K562 (cell line): ENCODE measurements around the gene FTL. TPM values are rescaled to one million over a fixed set of nuclear protein-coding genes. Genes with fewer than 3 reads are reported as not detected.

Experiments
- ARNT ChIP-seq, 2 experiments: fragments of 450-650 bp; IDR thresholded peaks; 2 replicates each; pipeline ENCODE4 v1.6.1; 2016; ENCODE audit warnings: mild to moderate bottlenecking in 1 of 2
- CEBPG ChIP-seq, 3 experiments: fragments of 200-800 bp in 1 of 3; sonication (Bioruptor generic) in 1 of 3; sonication (generic) in 1 of 3; formaldehyde crosslinking in 1 of 3; IDR thresholded peaks in 2 of 3; conservative IDR thresholded peaks in 1 of 3; 2 replicates each; pipeline versions ENCODE4 v1.6.1 to v1.8.0; 2016 to 2022; ENCODE audit warnings: missing compliant biosample characterization in 2 of 3, missing genetic modification characterization in 2 of 3, mild to moderate bottlenecking in 1 of 3, missing genetic modification reagents in 1 of 3
- CHCHD3 ChIP-seq: fragments of 250-450 bp; sonication (Bioruptor Pico); IDR thresholded peaks from 2 replicates; pipeline ENCODE4 v2.1.2; 2022; ENCODE audit warnings: mild to moderate bottlenecking
- EZH2 ChIP-seq: IDR thresholded peaks from 2 replicates; pipeline ENCODE4 v1.6.1; 2012; ENCODE audit warnings: low read depth, mild to moderate bottlenecking, inconsistent platforms, low read length, borderline replicate concordance
- HCFC1 ChIP-seq: IDR thresholded peaks from 2 replicates; pipeline ENCODE4 v1.6.1; 2012; ENCODE audit warnings: low read depth, low read length, improper control_type of control experiment
- ILF3 ChIP-seq: fragments of 450-650 bp; IDR thresholded peaks from 2 replicates; pipeline ENCODE4 v1.6.1; 2018; ENCODE audit warnings: antibody characterized with exemption, mild to moderate bottlenecking, moderate library complexity, borderline replicate concordance
- MCM3 ChIP-seq: fragments of 450-650 bp; IDR thresholded peaks from 2 replicates; pipeline ENCODE4 v1.6.1; 2016
- MIER1 ChIP-seq: fragments of 450-650 bp; IDR thresholded peaks from 2 replicates; pipeline ENCODE4 v1.6.1; 2016; ENCODE audit warnings: antibody characterized with exemption, mild to moderate bottlenecking, low read depth
- NFATC3 ChIP-seq: fragments of 450-650 bp; IDR thresholded peaks from 2 replicates; pipeline ENCODE4 v1.6.1; 2017; ENCODE audit warnings: mild to moderate bottlenecking
- PRMT5 ChIP-seq: sonication (generic); formaldehyde crosslinking; IDR thresholded peaks from 2 replicates; pipeline ENCODE4 v1.5.0; 2020; ENCODE audit warnings: missing genetic modification reagents
- SIN3B ChIP-seq: fragments of 450-650 bp; IDR thresholded peaks from 2 replicates; pipeline ENCODE4 v1.6.1; 2017; ENCODE audit warnings: low read depth, mild to moderate bottlenecking, moderate library complexity
- ZNF143 ChIP-seq: sonication (generic); formaldehyde crosslinking; IDR thresholded peaks from 2 replicates; pipeline ENCODE4 v1.9.0; 2022; ENCODE audit warnings: mild to moderate bottlenecking, missing genetic modification reagents
- polyA plus RNA-seq, 8 experiments: library from polyadenylated mRNA; depleted of rRNA in 4 of 8; stranded (reverse) in 5 of 8; unstranded in 3 of 8; fragments of >200 nt; fragmentation: Nextera tagmentation in 2 of 8; fragmentation: Illumina TruSeq in 1 of 8; extraction: Ambion mirVana in 2 of 8; extraction: Trizol in 1 of 8; gene quantifications; 2 replicates each; pipeline versions ENCODE4 v1.2.1 to v1.2.3, GENCODE V29; 2011 to 2014; ENCODE audit warnings: inconsistent platforms in 1 of 8, missing spikeins in 1 of 8
- total RNA-seq, 7 experiments: library from RNA; depleted of rRNA in 6 of 7; stranded (reverse); fragments of >200 nt in 6 of 7; fragmentation: Illumina TruSeq in 2 of 7; extraction: Trizol in 2 of 7; gene quantifications; 2 replicates each; pipeline versions ENCODE4 v1.2.1 to v1.2.3, GENCODE V29; 2011 to 2021; ENCODE audit warnings: low replicate concordance in 1 of 7
- TF ChIP-seq, protein P1 (sequence below), 2 experiments: fragments of 450-650 bp; formaldehyde crosslinking in 1 of 2; IDR thresholded peaks; 2 replicates each; pipeline versions ENCODE4 v1.4.0 to v1.6.1; 2014 to 2020; ENCODE audit warnings: mild to moderate bottlenecking in 2 of 2, borderline replicate concordance in 1 of 2, low read depth in 1 of 2
- TF ChIP-seq, protein P2 (sequence below): fragments of 250-450 bp; sonication (Bioruptor Pico); IDR thresholded peaks from 2 replicates; pipeline ENCODE4 v1.8.0; 2022; ENCODE audit warnings: inconsistent platforms, mild to moderate bottlenecking, moderate library complexity, borderline replicate concordance
- TF ChIP-seq, protein P3 (sequence below): IDR thresholded peaks from 2 replicates; pipeline ENCODE4 v1.6.1; 2011; ENCODE audit not compliant: insufficient read length; ENCODE audit errors: extremely low read depth
- TF ChIP-seq, protein P4 (sequence below): fragments of 250-450 bp; sonication (Bioruptor Pico); IDR thresholded peaks from 2 replicates; pipeline ENCODE4 v1.8.0; 2021; ENCODE audit warnings: moderate library complexity, mild to moderate bottlenecking, inconsistent platforms

The FTL gene
- total and polyA plus RNA-seq, 9 of the 15 experiments (the other 6 are each of a cell fraction or from before 2014, with no cell fraction given): 1,231 to 27,415 (median 3,965) TPM

DNA sequence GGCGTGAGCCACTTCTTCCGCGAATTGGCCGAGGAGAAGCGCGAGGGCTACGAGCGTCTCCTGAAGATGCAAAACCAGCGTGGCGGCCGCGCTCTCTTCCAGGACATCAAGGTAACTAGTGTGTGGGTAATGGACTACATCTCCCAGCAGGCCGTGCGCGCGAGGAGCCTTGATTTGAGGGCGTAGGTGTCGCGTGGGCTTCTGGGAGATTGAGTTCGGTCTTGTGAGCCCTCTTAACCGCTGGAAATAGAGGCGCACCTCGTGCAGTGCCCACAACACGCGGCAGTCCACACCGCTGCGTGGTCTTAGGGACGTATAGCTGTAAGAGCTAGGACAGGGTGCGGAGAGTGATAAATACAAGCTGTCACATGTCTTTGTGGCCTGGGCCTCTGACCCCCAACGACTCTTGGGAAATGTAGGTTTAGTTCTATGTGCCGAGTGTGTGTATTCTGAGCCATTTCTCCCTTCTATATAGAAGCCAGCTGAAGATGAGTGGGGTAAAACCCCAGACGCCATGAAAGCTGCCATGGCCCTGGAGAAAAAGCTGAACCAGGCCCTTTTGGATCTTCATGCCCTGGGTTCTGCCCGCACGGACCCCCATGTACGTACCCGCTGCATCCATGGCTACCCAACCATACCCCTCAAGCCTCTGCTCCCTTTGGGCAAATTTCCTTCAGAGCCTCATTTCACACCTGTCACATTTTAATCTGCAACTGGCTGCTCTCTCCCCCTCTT is 864 bp downstream of the FTL start (continued):
- TF ChIP-seq, protein P1, sequence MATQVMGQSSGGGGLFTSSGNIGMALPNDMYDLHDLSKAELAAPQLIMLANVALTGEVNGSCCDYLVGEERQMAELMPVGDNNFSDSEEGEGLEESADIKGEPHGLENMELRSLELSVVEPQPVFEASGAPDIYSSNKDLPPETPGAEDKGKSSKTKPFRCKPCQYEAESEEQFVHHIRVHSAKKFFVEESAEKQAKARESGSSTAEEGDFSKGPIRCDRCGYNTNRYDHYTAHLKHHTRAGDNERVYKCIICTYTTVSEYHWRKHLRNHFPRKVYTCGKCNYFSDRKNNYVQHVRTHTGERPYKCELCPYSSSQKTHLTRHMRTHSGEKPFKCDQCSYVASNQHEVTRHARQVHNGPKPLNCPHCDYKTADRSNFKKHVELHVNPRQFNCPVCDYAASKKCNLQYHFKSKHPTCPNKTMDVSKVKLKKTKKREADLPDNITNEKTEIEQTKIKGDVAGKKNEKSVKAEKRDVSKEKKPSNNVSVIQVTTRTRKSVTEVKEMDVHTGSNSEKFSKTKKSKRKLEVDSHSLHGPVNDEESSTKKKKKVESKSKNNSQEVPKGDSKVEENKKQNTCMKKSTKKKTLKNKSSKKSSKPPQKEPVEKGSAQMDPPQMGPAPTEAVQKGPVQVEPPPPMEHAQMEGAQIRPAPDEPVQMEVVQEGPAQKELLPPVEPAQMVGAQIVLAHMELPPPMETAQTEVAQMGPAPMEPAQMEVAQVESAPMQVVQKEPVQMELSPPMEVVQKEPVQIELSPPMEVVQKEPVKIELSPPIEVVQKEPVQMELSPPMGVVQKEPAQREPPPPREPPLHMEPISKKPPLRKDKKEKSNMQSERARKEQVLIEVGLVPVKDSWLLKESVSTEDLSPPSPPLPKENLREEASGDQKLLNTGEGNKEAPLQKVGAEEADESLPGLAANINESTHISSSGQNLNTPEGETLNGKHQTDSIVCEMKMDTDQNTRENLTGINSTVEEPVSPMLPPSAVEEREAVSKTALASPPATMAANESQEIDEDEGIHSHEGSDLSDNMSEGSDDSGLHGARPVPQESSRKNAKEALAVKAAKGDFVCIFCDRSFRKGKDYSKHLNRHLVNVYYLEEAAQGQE (IDR thresholded peaks at IDR 0.05; ENCODE audit: borderline replicate concordance): no peak
- TF ChIP-seq, protein P1 (CRISPR knock-in tag; IDR thresholded peaks at IDR 0.05; ENCODE audit: low read depth): no peak
- TF ChIP-seq, protein P2, sequence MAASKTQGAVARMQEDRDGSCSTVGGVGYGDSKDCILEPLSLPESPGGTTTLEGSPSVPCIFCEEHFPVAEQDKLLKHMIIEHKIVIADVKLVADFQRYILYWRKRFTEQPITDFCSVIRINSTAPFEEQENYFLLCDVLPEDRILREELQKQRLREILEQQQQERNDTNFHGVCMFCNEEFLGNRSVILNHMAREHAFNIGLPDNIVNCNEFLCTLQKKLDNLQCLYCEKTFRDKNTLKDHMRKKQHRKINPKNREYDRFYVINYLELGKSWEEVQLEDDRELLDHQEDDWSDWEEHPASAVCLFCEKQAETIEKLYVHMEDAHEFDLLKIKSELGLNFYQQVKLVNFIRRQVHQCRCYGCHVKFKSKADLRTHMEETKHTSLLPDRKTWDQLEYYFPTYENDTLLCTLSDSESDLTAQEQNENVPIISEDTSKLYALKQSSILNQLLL (CRISPR knock-in tag): no peak
- TF ChIP-seq SIN3B (no peak), MCM3 (no peak), NFATC3 (no peak), ZNF143 (CRISPR knock-in tag) (peak; percentile 100), CHCHD3 (CRISPR knock-in tag) (no peak), MIER1 (0 out of 2 replicates have a peak, but pooled peaks have one; percentile 9), EZH2 (no peak), HCFC1 (peak; percentile 93), CEBPG (CRISPR knock-in tag; IDR thresholded peaks at IDR 0.05) (0 out of 2 replicates have a peak, but pooled peaks have one; percentile 35), CEBPG (tag; conservative IDR thresholded peaks at IDR 0.05 in 1 of 2, IDR thresholded peaks at IDR 0.05 in 1 of 2) (no peak), ILF3 (peak; percentile 91; the same call in 1 of the 2 replicates), PRMT5 (CRISPR knock-in tag) (no peak), ARNT (IDR thresholded peaks at IDR 0.05) (no peak)
- TF ChIP-seq, protein P3, sequence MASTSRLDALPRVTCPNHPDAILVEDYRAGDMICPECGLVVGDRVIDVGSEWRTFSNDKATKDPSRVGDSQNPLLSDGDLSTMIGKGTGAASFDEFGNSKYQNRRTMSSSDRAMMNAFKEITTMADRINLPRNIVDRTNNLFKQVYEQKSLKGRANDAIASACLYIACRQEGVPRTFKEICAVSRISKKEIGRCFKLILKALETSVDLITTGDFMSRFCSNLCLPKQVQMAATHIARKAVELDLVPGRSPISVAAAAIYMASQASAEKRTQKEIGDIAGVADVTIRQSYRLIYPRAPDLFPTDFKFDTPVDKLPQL: no peak
- TF ChIP-seq, protein P4, sequence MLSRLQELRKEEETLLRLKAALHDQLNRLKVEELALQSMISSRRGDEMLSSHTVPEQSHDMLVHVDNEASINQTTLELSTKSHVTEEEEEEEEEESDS (CRISPR knock-in tag): no peak
